Measurements from ENCODE around the gene DARS1. TPM values are rescaled to one million over a fixed set of nuclear protein-coding genes. Genes with fewer than 3 reads are reported as not detected.

Gene DARS1
- total and polyA plus RNA-seq, 11 donors: 51.2 to 90.0 (median 58.6) TPM

- Histone ChIP-seq H3K27me3 (no peaks in the 10 kb centered on the region), H3K27ac (no peak overlapping the region), H3K4me1 (no peaks in the 10 kb centered on the region), H3K4me3 (no peak overlapping the region), H3K9me3 (no peaks in the 10 kb centered on the region), H3K36me3 (peaks cover 0 to 25% (median 0%) of the 10 kb centered on the region in 9 donors)
- 90 to 95% (median 93%) methylated on average over 3 of the region's 3 CpGs for WGBS, 4 donors
- TF ChIP-seq POLR2A (IDR thresholded peaks at IDR 0.05): no peak
- no peak for TF ChIP-seq CTCF (IDR thresholded peaks at IDR 0.05)
- intact Hi-C loops (cut with DNase I): no loop called here
- ATAC-seq: peak in 1 of 4 donors; percentile 15
- no peak for DNase-seq
Observed at GRCh38 chr2:135898234-135898786, 87.1 kb downstream of the DARS1 start.

- peaks cover 0 to 4% (median 0%) of the 10 kb centered on the region in 9 donors for H3K36me3 ChIP-seq
- H3K27ac ChIP-seq: no peak overlapping the region
- H3K27me3 ChIP-seq: no peaks in the 10 kb centered on the region
- H3K4me1 ChIP-seq: peaks cover 0 to 5% (median 0%) of the 10 kb centered on the region in 12 donors
- TF ChIP-seq CTCF (IDR thresholded peaks at IDR 0.05): no peak
- no peak for TF ChIP-seq POLR2A (IDR thresholded peaks at IDR 0.05)
- intact Hi-C loops (cut with DNase I): no loop called here
- peaks cover 0 to 4% (median 0%) of the 10 kb centered on the region in 12 donors for H3K9me3 ChIP-seq
- DNase-seq (no peak), ATAC-seq (no peak)
- WGBS, 4 donors: 87 to 100% (median 98%) methylated on average over 1 of the region's 1 CpG
- H3K4me3 ChIP-seq: no peak overlapping the region
Observed at GRCh38 chr2:135894930-135895329, 90.5 kb downstream of the DARS1 start.

GRCh38 chr2:135893374-135893794 is 92.0 kb downstream of the DARS1 start:
- no peak for DNase-seq
- intact Hi-C loops (cut with DNase I): no loop called here
- peaks cover 0 to under 1% (median 0%) of the 10 kb centered on the region in 9 donors for H3K36me3 ChIP-seq
- WGBS, 4 donors: 83 to 95% (median 89%) methylated on average over 2 of the region's 2 CpGs
- H3K4me3 ChIP-seq: no peak overlapping the region
- H3K4me1 ChIP-seq: peaks cover 0 to 9% (median 0%) of the 10 kb centered on the region in 12 donors
- no peaks in the 10 kb centered on the region for H3K27me3 ChIP-seq
- no peak for ATAC-seq
- H3K9me3 ChIP-seq: peaks cover 0 to 4% (median 0%) of the 10 kb centered on the region in 12 donors
- H3K27ac ChIP-seq: no peak overlapping the region
- no peak for TF ChIP-seq CTCF (IDR thresholded peaks at IDR 0.05)
- TF ChIP-seq POLR2A (IDR thresholded peaks at IDR 0.05): no peak

DNA sequence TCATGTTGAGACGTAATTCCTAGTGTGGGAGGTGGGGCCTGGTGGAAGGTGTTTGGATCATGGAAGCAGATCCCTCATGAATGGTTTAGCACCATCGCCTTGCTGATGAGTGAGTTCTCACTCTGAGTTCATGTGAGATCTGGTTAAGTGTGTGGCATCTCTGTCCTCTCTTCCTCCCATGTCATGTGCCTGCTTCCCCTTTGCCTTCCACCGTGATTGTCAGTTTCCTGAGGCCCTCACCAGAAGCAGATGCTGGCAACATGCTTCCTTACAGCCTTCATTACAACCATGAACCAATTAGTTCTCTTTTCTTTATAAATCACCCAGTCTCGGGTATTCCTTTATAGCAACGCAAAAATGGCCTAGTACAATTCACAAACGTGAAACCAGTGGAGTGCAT is 94.6 kb downstream of the DARS1 start:
- TF ChIP-seq CTCF (IDR thresholded peaks at IDR 0.05) (no peak), POLR2A (IDR thresholded peaks at IDR 0.05) (no peak)
- DNase-seq (no peak), ATAC-seq (no peak)

More for the DNA sequence above, 94.6 kb downstream of the DARS1 start:
- whole genome bisulfite sequencing, 4 donors: 66 to 80% (median 74%) methylated on average over 6 of the region's 6 CpGs
- H3K36me3 ChIP-seq: no peaks in the 10 kb centered on the region
- H3K4me1 ChIP-seq: peaks cover 0 to 9% (median 0%) of the 10 kb centered on the region in 12 donors
- H3K9me3 ChIP-seq: peaks cover 0 to 4% (median 0%) of the 10 kb centered on the region in 12 donors
- H3K4me3 ChIP-seq: no peak overlapping the region
- no peaks in the 10 kb centered on the region for H3K27me3 ChIP-seq
- intact Hi-C loops (cut with DNase I): no loop called here
- peak overlapping the region in 1 of 12 donors; percentile 13 for H3K27ac ChIP-seq
